EH (cell line): Measurements from ENCODE around the gene ITFG1.
"Not testable (repeated sequence)": the region's sequence is repeated elsewhere in the genome, so short reads cannot be mapped to it uniquely, and the experiment has no call there.

ENCODE experiments used
- DNase-seq: peaks from one replicate; pipeline ENCODE4 v3.0.0-alpha.2; 2015; ENCODE audit warnings: low read depth

ITFG1 gene

DNA sequence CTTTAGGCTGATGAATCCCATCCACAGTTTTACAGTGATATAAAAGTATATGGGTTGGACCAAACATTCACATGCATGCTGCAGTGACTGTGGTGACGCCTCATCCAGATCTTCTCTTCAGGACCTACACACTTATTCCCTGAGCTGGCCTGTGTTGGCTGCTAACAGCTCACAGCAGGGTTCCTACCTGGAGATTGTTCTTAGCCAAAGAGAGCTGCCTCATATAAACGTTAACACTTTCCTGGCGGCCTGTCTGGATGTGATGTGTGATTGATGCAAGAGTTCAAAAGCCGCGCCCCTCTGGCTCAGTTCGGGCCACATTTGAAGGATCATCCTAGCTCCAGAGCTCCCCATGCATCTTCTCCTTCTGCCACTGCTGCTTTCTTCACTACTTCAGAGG is 224.1 kb downstream of the ITFG1 start:
- DNase-seq, result no peak

DNA sequence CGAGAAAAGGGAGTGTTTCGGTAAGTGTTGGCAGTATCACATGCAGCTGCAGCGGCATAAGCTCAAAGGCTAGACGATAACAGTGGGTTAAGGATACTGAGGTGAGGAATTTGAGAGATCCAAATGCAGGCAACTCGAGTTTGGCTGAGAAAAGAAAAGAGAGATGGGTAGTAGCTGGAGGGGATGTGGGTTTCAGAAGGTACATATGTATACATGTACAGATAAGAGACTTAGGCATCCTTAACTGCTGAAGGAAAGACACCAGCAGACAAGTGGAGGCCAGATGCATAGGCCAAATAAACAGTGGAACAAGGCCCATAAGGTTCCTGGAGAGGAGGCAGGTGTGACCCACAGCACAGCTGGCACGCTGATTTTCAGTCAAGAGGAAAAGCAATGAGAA is 230.6 kb downstream of the ITFG1 start:
- DNase-seq, result no peak

DNA sequence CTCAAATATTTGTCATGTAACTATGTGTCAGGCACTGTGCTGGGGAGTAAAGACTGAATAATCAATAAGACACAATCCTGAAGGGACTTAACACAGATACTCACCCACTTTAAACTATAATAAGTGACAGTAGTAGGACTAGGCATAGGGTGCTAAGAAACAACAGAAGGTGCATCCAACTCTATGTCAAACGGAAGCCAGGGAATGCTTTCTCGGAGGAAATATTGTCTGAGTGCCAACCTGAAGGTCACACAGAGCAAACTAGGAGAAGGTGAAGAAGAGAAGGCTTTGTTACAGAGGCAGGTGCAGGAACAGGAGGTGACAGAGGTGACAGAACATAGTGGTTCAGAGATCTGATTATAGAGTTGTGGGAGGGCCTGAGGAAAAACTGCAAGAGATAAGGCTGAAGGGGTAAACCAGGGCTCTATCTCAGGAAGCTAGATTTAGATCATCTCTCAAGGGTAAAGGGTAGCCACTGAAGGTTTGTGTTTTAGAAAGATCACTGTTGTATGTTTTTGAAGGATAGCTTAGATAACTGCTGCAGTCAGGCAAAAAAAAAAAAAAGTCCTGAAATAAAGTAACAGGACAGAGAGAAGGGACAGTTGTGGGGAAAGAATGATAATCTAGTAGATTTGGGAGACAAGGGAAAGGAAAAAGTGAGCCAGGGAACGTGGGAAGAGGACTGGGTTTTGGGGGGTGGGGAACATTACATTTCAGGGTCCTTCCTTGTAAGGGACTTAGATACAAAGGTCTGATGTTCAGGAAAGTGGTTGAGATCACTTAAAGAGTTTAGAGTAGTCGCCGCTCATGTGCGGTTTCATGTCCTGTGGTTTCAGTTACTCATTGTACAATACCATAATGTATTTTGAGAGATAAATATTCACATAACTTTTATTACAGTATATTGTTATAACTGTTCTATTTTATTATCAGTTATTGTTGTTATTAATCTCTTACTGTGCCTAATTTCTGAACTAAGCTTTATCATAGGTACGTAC is 231.5 kb downstream of the ITFG1 start:
- DNase-seq, result no peak

DNA sequence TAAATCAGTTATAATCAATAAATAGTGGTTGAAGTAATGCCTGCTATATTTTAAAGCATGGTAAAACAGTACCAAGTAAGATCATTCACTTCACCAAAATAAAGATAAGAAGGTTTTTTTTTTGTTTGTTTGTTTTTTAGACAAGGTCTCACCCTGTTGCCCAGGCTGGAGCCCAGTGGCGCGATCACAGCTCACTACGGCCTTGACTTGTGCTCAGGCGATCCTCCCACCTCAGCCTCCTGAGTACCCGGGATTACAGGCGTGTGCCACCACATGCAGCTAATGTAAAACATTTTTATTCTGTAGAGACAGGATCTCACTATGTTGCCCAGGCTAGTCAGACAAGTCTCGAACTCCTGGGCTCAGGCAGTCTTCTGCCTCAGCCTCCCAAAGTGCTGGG is 232.6 kb downstream of the ITFG1 start:
- DNase-seq, result no peak

DNA sequence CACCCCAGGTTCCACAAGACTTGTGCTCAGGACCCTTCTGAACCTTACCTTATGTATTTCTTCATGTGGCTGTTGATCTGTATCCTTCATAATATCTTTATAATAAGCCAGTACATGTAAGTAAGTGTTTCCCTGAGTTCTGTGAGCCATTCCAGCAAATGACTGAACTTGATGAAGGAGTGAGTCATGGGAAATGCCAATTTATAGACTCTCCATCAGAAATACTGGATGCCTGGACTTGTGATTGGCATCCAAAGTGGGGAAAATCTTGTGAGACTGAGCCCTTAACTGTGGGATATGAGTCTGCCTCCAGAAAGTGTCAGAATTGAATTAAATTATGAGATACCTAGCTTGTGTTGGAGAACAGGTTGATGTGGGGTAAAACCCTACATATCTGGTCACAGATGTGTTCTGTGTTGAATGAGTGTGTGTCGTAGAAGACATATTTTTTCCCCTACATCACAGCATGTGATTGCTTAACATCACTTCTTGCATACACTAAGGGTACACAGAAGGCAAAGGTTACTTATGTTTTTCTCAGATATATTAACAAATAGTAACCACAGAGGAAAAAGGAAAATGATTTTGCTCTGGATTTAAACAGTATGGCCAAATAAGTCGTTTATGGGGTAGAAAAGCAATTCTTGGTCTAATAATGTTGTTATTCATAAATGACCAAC is 247.0 kb downstream of the ITFG1 start:
- DNase-seq, result peak; percentile 16

DNA sequence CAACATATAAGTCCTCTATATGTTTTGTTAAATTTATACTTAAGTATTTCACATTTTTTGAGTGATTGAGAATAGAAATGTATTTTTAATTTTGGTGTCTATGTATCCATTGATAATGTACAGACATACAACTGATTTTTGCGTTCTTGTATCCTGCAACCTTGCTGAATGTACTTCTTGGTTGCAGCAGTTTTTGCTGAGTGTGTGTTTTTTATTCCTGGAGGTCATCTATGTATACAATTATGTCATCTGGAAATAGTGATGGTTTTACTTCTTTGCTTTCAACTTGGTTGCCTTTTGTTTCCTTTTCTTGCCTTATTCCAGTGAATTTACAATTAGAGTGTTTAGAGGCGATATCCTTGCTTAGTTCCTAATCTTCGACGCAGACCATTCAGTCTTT is 249.6 kb downstream of the ITFG1 start:
- DNase-seq, result no peak

DNA sequence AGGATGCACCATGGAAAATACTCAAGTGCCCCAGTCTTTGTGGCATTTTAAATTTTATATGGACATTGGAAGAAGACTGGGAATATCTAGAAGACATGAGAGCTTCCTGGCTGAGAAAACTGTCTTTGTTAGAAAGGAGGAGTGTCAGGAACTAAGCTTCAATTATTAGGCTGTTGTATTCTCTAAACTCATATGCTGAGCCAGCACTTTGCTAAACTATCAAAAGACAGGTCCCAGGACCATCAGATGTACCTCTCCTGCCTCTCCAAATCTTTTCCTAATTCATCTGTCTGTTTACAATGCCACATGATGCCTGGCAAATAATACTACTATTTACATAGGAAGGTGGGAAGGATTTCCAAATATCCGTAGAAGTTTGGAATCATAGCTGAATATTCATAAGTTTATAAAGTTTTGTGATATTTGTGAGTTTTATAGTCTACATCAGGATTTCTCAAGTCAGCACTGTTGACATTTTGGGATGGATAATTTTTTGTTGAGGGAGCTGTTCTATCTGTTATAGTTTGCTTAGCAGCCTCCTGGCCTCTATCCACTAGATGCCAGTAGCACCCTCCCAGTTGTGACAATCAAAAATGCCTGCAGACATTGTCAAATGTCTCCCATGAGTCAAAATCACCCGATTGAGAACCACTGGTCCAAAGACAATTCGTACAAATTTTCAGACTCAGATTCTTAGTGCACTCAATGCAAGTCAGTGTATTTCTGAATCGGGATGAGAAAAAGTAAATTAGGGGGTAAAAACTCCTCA is 255.9 kb downstream of the ITFG1 start:
- DNase-seq, result no peak

DNA sequence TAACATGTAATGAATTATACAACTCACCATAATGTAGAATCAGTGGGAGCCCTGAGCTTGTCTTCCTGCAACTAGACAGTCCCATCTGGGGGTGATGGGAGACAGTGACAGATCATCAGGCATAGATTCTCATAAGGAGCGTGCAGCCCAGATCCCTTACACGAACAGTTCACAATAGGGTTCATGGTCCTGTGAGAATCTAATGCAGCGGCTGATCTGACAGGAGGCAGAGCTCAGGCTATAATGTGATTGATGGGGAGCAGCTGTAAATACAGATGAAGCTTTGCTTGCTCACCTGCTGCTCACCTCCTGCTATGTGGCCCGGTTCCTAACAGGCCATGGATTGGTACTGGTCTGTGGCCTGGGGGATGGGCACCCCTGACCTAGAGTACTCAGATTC is 257.4 kb downstream of the ITFG1 start:
- not testable (repeated sequence) for DNase-seq

DNA sequence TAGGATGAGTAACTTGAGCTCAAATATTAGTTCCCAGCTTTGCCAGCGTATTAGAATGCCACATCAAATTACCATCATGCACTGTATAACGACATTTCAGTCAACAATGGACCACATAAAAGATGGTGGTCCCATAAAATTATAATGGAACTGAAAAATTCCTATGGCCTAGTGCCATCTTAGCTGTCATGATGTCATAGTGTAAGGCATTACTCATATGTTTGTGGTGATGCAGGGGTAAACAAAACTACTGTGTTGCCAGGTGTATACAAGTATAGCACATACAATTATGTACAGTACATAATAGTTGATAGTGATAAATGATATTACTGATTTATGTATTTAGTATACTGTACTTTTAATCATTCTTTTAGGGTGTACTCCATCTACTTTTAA is 262.7 kb downstream of the ITFG1 start:
- no peak for DNase-seq

DNA sequence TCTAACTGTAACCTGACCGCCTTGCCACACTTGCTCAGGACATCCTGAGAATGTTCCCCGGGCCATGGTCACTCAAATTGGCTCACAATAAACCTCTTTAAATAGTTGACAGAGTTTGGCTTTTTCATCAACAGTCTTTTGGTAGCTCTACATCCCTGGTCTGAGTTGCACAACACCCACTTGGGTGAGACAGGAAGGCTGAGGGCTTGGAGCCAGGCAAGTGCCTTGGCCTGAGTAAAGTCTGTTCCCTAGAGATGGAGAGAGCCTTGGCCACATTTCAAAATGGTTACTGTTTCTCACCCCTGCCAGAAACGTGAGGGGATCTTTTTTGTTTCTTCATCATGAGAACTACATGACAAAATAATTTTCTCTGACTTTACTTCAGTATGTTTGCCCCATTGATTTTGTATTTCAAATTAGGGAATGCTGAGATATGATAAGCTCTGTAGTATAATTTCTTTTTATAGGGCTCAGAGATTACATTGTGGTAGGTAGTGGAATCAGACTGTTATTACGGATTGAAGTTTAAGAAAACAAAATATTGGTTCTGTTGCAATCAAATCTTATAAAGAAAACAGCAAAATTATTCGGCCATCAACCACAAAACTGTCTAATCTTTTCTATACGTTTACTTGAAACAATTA is 263.2 kb downstream of the ITFG1 start:
- DNase-seq, result peak; percentile 27

DNA sequence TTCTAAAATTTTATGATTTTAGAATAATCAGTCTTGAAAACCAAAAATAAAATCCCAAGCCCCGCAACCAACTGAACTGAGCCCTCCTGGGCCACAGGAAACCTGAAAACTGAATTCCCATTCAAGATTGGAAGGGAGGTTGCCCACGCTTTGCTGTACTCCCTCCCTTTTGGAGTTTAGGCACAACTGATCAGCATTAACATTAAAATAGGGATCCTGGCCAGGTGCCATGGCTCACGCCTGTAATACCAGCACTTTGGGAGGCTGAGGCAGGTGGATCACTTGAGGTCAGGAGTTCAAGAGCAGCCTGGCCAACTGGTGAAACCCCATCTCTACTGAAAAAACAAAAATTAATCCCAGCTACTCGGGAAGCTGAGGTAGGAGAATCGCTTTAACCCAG is 264.4 kb downstream of the ITFG1 start:
- no peak for DNase-seq

DNA sequence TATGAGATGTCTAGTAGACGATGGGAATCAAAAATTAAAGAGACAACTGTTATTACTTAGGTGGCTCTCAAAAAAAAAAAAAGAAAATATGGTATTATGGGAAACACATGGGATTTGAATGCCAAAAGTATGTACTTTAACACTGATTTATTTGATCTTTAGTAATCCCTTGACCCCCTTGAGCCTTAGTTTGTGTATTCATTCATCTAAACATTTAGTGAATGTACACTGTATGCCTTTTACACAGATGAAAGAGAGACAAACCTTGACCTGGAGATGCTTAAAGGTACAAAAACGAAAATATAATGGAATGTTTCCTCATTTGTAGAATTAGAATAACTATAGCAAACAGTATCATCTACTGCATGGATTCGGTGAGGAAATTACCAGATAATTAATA is 278.5 kb downstream of the ITFG1 start:
- DNase-seq, result no peak

DNA sequence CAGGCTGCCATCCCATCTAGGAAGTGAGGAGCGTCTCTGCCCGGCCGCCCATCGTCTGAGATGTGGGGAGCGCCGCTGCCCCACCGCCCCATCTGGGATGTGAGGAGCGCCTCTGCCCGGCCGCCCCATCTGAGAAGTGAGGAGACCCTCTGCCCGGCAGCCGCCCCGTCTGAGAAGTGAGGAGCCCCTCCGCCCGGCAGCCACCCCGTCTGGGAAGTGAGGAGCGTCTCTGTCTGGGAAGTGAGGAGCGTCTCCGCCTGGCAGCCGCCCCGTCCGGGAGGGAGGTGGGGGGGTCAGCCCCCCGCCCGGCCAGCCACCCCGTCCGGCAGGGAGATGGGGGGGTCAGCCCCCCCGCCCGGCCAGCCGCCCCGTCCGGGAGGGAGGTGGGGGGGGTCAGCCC is 279.8 kb downstream of the ITFG1 start:
- DNase-seq, result not testable (repeated sequence)

DNA sequence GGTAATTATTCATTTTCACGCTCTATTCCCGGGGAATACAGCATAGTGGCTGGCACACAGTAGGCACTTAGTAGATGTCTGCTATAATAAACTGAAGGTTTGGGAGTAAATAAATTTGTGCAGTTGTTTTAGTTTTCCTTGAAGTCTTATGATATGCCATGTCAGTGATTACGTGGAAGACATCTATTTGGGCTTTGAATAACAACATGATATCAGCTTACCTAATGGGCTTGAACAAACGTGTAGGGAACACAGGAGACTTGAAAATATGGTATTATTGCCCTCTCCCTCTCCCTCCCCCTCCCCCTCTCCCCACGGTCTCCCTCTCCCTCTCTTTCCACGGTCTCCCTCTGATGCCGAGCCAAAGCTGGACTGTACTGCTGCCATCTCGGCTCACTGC is 280.8 kb downstream of the ITFG1 start:
- no peak for DNase-seq

DNA sequence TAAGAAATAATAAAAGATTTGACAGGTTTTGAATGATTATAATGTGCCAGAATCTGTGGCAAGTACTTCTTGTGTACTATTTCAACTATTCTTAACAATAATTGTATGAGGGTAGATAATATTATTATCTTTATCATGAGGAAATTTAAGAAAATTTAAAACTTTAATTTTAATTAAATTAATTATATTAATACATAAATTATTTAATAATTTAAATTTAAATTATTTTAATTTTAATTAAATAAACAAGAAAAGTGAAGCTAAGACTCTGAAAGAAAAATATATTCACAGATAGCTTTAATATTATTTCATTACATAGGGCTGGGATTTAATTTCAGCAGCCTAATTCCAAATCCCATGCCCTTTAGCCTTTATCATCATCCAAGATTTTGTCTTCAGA is 285.7 kb downstream of the ITFG1 start:
- DNase-seq, result no peak

DNA sequence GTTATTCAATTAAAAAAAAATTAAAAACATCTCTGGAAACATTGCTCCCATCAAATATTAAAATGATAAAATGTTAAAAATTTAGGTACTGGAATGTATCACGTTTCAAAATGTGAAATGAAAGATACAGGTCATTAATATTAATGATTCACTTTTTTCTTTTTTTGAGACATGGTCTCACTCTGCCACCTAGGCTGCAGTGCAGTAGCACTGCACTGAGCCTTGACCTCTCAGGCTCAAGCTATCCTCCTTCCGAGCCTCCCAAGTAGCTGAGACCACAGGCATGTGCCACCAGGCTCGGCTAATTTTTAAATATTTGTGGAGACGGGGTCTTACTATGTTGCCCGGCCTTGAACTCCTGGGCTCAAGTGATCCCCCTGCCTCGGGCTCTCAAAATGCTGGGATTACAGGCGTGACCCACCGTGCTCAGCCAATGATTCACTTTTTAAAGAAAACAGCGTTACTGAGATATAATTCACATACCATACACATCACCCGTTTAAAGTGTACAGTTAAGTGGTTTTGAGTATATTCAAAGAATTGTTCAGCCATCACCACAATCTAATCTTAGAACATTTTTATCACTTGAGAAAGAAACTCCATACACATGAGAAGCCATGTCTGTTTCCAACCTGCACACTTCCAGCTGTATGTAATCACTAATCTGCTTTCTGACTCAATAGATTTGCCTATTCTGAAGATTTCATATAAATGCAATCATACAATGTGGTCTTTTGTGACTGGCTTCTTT is 298.0 kb downstream of the ITFG1 start:
- DNase-seq, result no peak

DNA sequence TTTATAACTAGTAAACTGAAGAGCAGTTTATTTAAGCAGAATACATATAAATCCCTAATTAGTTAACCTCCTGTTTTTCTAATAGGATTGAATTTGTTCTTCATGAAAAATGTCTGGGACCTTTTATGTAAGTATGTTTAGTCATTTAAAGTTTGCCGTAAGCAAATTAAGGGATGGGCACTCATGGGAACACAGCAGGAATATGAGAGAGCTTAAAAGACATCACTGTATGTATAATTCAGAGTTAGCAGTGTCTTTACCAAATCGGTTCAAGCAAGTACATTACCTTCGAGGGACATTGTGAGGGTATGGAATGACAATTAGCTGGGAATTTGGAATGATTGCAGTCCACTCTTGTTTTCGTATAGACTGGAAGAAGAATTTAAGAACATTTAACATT is 299.4 kb downstream of the ITFG1 start:
- no peak for DNase-seq

DNA sequence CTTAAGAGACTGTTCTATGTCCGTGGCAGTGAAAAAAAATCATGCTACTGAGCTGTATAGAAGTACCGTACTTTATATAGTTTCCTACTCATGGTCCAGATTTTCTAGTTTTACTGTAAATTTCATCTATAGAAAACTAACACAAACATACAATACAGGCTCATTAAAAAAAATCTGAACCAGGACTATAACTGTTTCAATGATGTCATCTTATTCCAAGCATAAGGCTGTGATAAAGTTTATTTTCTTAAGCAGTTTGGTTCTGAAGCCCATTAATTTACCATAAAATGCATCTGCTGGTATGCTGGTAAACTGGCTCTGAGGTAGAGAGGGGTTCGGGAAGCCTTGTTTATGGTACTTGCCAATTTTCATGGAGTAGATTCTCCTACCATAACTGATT is 300.4 kb downstream of the ITFG1 start:
- DNase-seq, result no peak

DNA sequence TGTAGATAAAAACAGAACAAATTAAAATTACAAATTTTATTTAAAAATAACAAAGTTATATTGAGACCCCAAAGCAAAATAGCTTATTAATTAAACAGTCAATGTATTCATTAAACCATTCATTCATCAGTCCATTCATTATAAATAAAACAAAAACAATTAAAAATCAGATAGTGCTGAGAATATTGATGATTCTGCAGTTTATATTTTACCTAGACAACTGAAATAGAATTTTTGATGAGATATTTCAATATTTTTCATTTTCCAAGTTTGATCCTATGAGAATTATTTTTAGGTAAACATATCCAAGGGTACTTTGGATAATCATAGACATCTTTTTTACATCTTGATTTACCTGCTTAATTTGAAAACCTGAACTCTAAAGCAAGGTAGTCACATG is 301.9 kb downstream of the ITFG1 start:
- DNase-seq, result no peak

DNA sequence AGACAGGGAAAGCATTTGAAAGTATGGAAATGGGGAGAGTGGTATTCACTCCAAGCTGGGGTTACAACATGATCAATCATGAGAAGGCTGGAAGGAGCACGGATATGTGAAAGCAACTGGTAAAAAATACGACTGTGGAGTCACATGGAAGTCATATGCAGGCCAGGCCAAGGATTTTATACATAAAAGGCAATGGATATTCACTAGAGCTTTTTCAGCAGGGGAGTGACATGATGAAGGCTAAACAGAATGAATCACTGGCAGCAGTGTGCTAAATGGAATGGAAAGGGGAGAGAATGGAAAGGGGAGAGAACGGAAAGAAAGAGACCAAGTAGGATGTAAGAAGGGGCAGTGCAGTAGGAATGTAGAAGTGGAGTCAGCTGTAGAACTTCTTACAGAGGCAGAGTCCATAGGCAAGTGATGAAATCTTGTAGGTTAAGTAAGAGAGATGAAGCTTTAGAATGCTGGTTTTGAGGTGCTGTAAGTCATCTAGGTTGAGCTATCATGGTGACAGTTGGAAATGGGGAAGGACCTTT is 304.1 kb downstream of the ITFG1 start:
- DNase-seq, result no peak

DNA sequence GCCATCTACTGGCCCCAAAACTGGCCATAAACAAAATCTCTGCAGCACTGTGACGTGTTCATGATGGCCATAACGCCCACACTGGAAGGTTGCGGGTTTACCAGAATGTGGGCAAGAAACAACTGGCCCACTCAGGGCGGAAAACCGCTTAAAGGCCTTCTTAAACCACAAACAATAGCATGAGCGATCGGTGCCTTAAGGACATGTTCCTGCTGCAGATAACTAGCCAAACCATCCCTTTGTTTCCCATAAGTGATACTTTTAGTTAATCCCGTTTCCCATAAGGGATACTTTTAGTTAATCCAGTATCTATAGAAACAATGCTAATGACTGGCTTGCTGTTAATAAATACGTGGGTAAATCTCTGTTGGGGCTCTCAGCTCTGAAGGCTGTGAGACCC is 308.4 kb downstream of the ITFG1 start:
- DNase-seq, result not testable (repeated sequence)
